Activated CD4-positive, CD25-positive, alpha-beta regulatory T cell treated with anti-CD3 and anti-CD28 coated beads, Interleukin-2, amount 50 U/mL, for 72 hours (primary cell): Measurements from ENCODE around the gene CAVIN2.

Experiments
- DNase-seq: peaks from one replicate; pipeline ENCODE4 v3.0.0; 2021

The CAVIN2 gene

DNA sequence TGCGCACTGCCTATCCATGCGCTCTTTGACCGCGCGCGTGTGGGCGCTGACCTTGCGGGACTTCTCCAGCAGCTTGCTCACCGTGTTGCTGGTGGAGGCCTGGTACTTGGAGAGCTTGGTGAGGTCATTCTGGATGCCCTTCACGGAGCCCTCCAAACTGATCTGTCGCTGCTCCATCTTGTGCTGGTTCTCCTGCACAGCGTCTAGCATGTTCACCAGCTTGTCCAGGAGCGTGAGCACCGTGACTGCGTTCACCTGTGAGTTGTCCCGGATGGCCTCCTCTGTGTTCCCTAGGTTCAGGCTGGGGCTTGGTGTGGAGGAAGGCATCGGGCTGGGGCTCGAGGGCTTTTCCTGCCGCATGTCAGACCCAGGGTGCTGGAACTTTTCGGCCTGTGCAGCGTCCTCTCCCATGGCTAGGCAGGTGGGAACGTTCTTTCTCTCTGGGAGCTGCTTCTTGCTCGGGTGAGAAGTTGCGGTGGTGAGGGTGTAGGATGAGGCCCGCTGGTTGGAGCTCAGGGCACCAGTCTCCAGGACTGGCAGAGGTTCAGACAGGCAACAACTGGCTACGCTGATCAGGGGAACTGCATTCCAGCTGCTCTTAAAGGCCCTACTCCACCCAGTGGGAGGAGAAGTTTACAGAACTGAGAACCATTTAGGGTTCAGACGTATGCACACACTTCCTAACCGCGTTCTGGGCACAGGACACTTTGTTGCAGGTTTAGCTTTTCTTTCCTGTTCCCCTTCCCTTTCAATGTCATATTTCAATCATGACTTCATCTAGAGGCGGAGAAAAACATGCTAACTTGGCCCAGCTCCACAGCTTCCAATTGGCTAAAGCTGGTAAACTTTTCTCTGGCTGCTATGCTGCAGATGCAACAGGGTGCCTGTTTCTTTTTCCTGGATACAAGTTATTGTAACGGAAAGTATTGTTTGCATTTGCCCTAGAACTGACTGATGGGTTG, at the start of gene CAVIN2:
Gene CAVIN2 (minus strand): TSS at position 574 of the 962 bp plus-strand sequence. CDS start 163 bp downstream, at position 411.
- DNase-seq = no peak

- no peak for DNase-seq
Observed at GRCh38 chr2:191895743-191896142, 48.9 kb upstream of the CAVIN2 start.

GRCh38 chr2:191895195-191895594, 48.3 kb upstream of the CAVIN2 start:
- no peak for DNase-seq

DNA sequence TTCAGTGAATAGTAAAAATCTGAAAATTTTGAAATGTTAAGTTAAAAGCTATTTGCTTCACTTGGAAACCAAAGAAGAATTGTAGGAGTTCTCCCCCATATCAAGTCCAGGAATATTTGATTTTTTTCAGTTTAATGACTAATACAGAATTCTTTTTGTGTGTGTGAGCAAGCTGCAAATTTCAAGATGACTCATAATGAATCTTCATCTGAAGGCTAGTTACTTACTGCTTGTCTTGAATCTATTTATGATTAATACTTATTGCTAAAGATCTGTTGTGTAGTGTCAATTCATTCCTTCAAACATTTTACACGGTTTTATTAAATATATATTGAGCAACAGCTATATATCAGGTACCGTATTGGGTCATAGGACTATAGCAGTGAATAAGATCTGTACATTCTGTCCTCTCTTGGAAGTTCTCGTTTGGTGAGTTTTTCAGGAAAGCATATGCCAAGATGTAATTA, 47.8 kb upstream of the CAVIN2 start:
- no peak for DNase-seq

DNA sequence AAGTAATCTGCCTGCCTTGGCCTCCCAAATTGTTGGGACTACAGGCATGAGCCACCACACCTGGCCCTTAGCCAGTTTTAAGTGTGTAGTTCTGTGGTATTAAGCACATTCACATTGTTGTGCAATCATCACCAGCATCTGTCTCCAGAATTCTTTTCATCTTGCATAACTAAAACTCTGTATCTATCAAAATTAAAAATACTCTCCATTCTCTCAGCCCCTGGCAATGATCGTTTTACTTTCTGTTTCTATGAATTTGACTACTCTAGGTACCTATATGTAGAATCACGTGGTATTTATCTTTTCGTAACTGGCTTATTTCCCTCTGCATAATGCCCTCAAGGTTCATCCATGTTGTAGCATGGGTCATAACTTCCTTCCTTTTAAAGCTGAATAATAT, 45.5 kb upstream of the CAVIN2 start:
- DNase-seq = no peak

DNA sequence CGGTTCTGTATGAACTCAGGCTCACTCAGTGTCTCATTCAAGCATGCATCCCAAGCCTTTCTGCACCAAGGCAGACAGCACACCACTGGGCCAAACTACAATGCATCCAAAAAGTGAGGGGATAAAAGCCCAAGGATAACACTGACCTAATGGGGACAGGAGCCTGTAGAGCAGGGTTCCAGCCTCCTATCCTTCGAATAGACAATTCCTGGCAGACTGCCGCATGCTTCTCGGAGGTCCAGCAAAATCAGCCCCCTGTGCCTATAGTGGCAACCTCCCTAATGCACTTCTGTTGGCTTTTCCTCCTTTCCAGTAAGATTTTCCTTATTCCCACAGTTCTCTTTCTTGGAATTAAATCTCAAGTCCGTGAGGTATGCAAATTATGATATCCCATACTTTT, 44.8 kb upstream of the CAVIN2 start:
- DNase-seq = no peak

DNA sequence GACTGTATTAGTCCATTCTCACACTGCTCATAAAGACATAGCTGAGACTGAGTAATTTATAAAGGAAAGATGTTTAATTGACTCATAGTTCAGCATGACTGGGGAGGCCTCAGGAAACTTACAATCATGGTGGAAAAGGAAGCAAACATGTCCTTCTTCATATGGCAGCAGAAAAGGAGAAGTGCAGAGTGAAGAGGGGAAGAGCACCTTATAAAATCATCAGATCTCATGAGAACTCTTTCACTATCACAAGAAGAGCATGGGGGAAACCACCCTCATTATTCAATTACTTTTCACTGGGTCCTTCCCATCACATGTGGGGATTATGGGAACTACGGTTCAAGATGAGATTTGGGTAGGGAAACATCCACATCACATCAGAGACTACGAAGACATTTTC, 43.0 kb upstream of the CAVIN2 start:
- DNase-seq = no peak

GRCh38 chr2:191888400-191889166, 41.7 kb upstream of the CAVIN2 start:
- no peak for DNase-seq

DNA sequence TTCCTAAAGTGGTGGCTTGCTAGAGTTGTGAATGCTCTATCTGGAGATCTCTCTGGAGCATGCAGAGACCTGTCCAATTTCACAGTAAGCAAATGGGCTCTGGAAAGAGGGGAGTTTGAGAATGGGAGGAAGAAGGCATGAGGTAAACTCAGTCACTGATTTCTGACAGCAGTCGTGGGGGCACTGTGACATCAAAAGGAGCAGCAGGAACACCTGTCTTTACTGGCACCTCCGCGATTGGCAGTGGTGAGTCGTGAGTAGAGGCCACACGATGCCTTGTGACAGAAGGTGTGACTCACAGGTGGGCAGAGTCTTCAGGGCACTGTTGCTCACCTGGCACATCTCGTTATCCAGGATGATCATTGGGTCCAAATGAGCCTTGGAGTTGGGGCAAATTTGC, 38.8 kb upstream of the CAVIN2 start:
- no peak for DNase-seq

GRCh38 chr2:191885098-191885497, 38.2 kb upstream of the CAVIN2 start:
- no peak for DNase-seq

DNA sequence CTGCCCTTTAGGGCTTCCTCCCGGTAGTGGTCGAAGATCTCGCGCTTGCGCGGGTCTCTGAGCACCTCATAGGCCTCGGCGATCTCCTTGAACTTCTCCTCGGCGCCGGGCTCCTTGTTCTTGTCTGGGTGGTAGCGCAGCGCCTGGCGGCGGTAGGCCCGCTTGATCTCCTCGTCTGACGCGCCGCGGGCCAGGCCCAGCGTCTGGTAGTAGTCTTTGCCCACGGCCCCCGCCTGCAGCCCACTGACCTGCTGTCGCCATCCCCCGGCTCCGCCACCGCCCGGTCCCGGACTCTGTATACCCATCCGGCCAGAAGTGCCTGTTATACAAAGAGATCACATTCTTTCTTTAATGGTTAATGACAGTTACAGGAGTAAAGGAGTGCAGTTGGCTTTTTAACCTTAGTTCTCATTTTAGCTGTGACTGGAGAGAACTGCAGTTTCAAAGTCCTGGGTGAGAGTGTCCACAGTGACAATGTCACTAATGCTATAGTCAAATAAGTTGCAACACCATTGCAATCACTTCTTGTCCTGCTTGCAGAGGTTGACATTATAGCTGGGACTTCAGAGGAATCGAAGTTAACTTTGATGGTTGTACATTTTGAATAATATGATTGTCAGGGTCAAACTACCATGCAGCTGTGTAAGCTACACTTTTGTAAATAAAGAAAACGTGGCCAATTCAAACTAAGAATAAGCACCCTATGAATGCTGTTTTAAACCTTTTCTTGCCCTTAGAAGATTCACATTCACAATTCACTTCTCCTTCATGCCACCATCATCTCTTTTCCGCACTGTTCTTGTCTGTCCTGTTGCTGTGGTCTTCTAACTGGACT, 35.3 kb upstream of the CAVIN2 start:
- no peak for DNase-seq

DNA sequence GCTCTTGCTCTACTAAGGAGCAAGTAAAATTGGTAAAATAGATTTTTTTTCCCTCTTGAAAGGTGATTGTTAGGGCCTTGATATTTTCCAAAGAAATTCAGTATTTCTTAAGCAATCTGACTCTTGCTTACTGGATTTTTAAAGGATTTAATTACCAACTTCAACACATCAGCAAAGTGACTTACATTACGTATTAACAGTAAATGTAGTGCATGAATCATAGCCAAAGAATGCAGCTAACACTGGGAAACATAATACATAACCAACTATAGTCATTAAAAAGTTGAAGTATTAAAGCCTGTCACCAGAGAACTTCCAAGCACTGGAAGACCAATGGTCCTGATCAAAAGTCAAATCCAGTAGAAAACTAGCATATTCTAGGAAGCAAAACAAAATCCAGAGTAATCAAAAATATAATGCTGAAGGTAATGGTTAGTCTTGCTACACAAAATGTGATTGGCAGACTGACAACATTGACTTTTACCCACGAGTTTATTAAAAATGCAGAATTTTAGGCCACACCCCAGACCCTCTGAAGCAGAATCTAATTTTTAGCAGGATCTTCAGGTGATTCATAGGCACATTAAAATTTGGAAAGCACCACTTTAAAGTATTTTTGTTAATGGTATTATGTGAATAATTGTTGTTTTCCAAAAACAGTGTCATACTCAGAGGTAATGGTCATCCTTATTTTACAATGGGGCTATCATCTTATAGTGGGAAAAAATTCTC, 31.8 kb upstream of the CAVIN2 start:
- DNase-seq = no peak

DNA sequence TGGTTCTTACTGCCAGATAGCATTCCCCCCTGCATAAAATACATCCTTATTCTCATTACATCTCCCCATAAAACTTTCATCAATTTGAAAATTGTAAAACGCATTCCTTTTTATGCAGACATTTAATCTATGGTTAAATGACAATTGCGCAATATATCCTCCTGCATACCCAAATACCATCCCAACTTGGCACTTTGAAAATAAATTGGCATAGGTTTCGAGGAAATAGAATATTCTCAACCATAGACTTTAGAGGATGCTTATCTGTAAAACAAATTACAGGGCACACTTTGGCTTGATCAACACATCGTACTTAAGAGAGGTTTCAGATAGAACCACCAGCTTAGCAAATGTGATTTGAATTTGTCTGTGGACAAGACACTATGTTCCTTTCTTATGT, 31.0 kb upstream of the CAVIN2 start:
- DNase-seq = no peak

GRCh38 chr2:191875859-191876258, 29.0 kb upstream of the CAVIN2 start:
- no peak for DNase-seq

DNA sequence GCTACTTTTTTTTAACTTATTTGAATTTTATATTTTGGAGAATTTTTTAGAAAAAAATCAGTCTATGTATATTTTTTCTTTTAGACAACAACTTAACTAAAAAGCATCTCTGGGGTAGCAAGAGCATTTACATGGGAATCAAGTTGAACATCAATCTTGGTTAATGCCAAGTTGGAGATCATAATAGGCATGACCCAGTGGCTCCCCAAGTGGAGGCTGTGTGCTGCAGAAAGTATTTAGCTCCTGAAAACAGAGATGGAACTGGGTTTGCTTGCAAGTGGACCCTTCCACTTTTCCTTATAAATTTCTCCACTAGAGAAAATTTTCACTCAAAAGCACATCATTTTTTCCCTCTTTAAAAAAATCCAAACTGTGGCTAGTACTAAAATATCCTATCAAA, 23.9 kb upstream of the CAVIN2 start:
- DNase-seq = no peak

DNA sequence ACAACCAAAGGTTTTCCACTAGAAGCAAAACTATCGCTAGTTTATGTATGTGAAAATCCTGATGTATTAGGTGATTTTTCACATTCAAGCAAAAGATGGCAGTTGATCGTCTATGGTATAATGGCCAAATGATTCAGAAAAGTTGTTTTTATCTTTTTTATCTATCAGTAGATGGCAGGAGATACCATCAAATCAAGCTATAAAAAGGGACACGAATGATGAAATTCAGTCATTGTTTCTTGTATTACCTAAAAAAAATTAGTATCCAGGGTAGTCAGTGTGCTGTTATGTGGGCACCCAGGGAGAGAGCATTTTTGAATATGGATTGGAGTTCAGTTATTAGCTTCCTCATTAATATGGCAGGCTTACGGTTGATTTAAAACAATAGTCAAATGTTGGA, 22.9 kb upstream of the CAVIN2 start:
- no peak for DNase-seq

DNA sequence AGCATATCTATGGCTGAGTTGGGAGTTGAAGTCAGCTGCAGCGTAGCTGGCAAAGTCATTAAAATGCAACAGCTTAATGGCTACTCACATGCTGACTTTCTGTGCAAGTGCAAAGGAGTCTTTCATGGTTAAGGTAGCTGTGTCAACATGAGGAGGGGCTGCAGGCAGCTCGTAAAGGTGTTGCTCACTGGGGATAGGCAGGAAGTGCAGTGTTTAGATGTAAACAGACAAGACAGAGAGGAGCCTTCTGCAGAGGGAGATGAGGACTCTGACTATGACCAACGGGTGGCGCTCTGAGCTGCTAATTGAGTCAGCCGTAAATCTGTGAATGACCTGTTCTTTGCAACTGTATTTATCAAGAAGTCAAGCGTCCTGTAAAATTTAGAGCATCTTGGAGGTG, 22.3 kb upstream of the CAVIN2 start:
- DNase-seq = no peak

DNA sequence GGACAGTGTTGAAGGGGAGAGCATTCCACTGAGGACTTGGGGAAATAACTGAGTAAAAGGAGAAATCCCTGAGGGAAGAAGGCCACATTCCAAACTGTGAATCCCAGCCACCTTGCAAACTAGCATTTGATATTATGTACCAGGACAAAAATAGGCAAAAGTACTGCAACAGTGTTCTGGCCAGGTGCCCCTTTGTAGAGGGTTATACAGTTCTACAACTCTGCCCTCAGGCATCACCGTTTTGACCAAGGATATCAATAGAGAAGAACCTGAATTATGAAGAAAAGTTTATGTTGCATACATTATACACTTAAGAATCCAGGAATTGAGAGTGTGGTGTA, 20.6 kb upstream of the CAVIN2 start:
- no peak for DNase-seq

- no peak for DNase-seq
Observed at GRCh38 chr2:191866675-191867506, 20.0 kb upstream of the CAVIN2 start.

DNA sequence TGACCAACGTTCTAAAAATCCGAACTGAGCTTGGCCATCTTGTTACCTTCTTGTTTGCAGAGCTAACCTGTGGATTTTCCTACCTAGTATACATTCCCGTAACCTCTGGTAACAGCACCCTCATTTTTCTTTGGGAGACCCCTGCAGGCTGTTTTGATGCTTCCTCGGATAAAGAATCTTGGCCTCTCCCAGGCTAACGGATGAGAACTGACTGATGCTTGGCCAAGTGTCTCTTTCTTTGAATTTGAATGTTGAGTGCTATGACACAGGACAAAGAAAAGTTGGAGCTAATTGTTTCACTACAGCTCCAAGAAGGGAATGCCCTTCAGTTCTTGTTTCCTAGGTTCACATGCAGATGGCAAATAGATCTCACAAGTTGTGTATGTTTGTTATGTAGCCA, 19.3 kb upstream of the CAVIN2 start:
- no peak for DNase-seq

DNA sequence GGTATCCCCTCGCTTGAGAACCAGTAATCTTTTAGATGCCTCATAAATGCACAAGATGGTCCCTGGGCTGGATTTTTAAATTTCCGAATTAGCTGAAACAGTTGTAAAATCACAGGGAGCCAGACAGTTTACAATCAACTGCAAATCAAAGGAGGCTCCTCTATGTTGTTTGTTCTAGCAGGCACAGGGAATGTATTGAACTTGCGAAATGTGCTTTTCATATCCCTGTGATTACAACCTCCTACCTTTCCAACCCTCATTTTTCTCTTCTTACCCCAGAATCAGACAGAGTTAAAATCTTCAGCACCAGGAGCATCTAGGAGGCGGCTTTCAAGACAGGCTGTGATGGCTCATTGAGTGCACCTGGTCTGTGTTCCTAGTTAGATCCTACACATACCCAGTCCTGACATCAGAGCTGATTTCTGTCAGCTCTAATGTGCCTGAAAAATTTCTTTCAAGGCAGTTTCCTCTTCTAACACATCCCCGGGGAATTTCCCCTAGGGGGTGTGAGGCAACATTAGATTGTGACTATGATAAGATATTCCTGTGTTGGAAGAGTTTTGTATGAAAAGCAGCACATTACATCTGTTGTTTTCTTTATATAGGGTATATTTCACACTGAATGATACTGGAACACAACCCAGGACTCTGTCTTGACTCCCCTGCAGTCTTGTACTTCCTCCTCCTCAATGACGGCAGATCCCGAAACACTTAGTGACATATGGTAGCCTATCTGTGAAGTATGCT, 17.9 kb upstream of the CAVIN2 start:
- DNase-seq = no peak
